Measurements from ENCODE around the gene TUBB6.

- TF ChIP-seq CTCF (conservative IDR thresholded peaks at IDR 0.05 in 1 of 2, IDR thresholded peaks at IDR 0.05 in 1 of 2; ENCODE audit: low read depth in 1 of 2, low read length in 2 of 2): peak; percentile 59 to 69
- TF ChIP-seq EZH2 (IDR thresholded peaks at IDR 0.05; ENCODE audit: low read length, missing control alignments): no peak
Measured at GRCh38 chr18:12271376-12272235, 36.4 kb upstream of the TUBB6 start.

All from fibroblast of lung (primary cell).